Parathyroid adenoma (tissue), 2 donors: ENCODE results near the gene DIRAS2.
"Not testable (repeated sequence)": the region's sequence is repeated elsewhere in the genome, so short reads cannot be mapped to it uniquely, and the experiment has no call there.

Experiments
- H2AFZ ChIP-seq: fragments of 300-600 bp; sonication (generic); one replicate; pipeline ENCODE4 v1.7.0; 2017; ENCODE audit warnings: antibody characterized with exemption, mild to moderate bottlenecking
- H3K27ac ChIP-seq: fragments of 300-600 bp; sonication (generic); one replicate; pipeline ENCODE4 v1.7.0; 2017
- H3K27me3 ChIP-seq: fragments of 300-600 bp; sonication (generic); one replicate; pipeline ENCODE4 v1.7.0; 2017; ENCODE audit warnings: low read length; ENCODE audit not compliant: control insufficient read depth, insufficient read depth
- H3K36me3 ChIP-seq: fragments of 300-600 bp; sonication (generic); one replicate; pipeline ENCODE4 v1.7.0; 2017; ENCODE audit warnings: low read length; ENCODE audit not compliant: control insufficient read depth, insufficient read depth
- H3K4me1 ChIP-seq: fragments of 300-600 bp; sonication (generic); one replicate; pipeline ENCODE4 v1.7.0; 2017; ENCODE audit warnings: control low read depth
- H3K4me2 ChIP-seq: fragments of 300-600 bp; sonication (generic); one replicate; pipeline ENCODE4 v1.7.0; 2017; ENCODE audit warnings: low read length
- H3K4me3 ChIP-seq: fragments of 300-600 bp; sonication (generic); one replicate; pipeline ENCODE4 v1.7.0; 2017; ENCODE audit warnings: low read depth, low read length
- H3K79me2 ChIP-seq: fragments of 300-600 bp; sonication (generic); one replicate; pipeline ENCODE4 v1.7.0; 2017; ENCODE audit warnings: control low read depth
- H3K9ac ChIP-seq: fragments of 300-600 bp; sonication (generic); one replicate; pipeline ENCODE4 v1.7.0; 2017; ENCODE audit warnings: mild to moderate bottlenecking
- H3K9me3 ChIP-seq: fragments of 300-600 bp; sonication (generic); one replicate; pipeline ENCODE4 v1.7.0; 2017; ENCODE audit warnings: low read length; ENCODE audit not compliant: control insufficient read depth
- CTCF ChIP-seq: fragments of 300-600 bp; sonication (generic); IDR thresholded peaks from one replicate; pipeline ENCODE4 v1.7.0; 2017; ENCODE audit warnings: antibody characterized with exemption, mild to moderate bottlenecking
- donor health status: primary hyperparathyroidism.

The DIRAS2 gene

GRCh38 chr9:90665072-90665471, 22.4 kb upstream of the DIRAS2 start:
- no peaks in the 10 kb centered on the region for H3K27me3 ChIP-seq
- H3K4me2 ChIP-seq = no peak overlapping the region
- H3K9ac ChIP-seq = no peak overlapping the region
- no peaks in the 10 kb centered on the region for H3K79me2 ChIP-seq
- no peak for TF ChIP-seq CTCF
- no peak overlapping the region for H3K4me3 ChIP-seq
- H3K27ac ChIP-seq = no peak overlapping the region
- no peaks in the 10 kb centered on the region for H3K9me3 ChIP-seq
- H2AFZ ChIP-seq = no peak overlapping the region
- no peaks in the 10 kb centered on the region for H3K4me1 ChIP-seq
- no peaks in the 10 kb centered on the region for H3K36me3 ChIP-seq

- no peaks in the 10 kb centered on the region for H3K79me2 ChIP-seq
- H3K9me3 ChIP-seq = no peaks in the 10 kb centered on the region
- no peak overlapping the region for H3K9ac ChIP-seq
- no peak for TF ChIP-seq CTCF
- H3K27me3 ChIP-seq = no peaks in the 10 kb centered on the region
- H3K4me2 ChIP-seq = no peak overlapping the region
- no peak overlapping the region for H3K4me3 ChIP-seq
- no peaks in the 10 kb centered on the region for H3K4me1 ChIP-seq
- no peak overlapping the region for H2AFZ ChIP-seq
- H3K27ac ChIP-seq = no peak overlapping the region
- no peaks in the 10 kb centered on the region for H3K36me3 ChIP-seq
Observed at GRCh38 chr9:90659650-90660364, 17.2 kb upstream of the DIRAS2 start.

- Histone ChIP-seq H3K4me2 (no peak overlapping the region), H3K36me3 (no peaks in the 10 kb centered on the region), H3K4me3 (no peak overlapping the region), H3K27ac (no peak overlapping the region), H2AFZ (no peak overlapping the region), H3K27me3 (no peaks in the 10 kb centered on the region), H3K9ac (no peak overlapping the region), H3K4me1 (no peaks in the 10 kb centered on the region), H3K9me3 (no peaks in the 10 kb centered on the region), H3K79me2 (no peaks in the 10 kb centered on the region)
- TF ChIP-seq CTCF = no peak
Observed at GRCh38 chr9:90658783-90659182, 16.2 kb upstream of the DIRAS2 start.

- H3K9ac ChIP-seq = no peak overlapping the region
- H3K4me1 ChIP-seq = no peaks in the 10 kb centered on the region
Observed at GRCh38 chr9:90658181-90658580, 15.6 kb upstream of the DIRAS2 start.

GRCh38 chr9:90656876-90657275, 14.3 kb upstream of the DIRAS2 start:
- not testable (repeated sequence) for H3K79me2 ChIP-seq, H3K4me1 ChIP-seq, H3K4me2 ChIP-seq, H3K36me3 ChIP-seq, H3K9ac ChIP-seq, H3K9me3 ChIP-seq, H3K4me3 ChIP-seq, H3K27me3 ChIP-seq, H2AFZ ChIP-seq, H3K27ac ChIP-seq

More at GRCh38 chr9:90658181-90658580, 15.6 kb upstream of the DIRAS2 start:
- H3K27ac ChIP-seq = no peak overlapping the region
- no peak overlapping the region for H3K4me3 ChIP-seq
- H3K79me2 ChIP-seq = no peaks in the 10 kb centered on the region
- H3K4me2 ChIP-seq = no peak overlapping the region
- no peaks in the 10 kb centered on the region for H3K36me3 ChIP-seq
- no peak overlapping the region for H2AFZ ChIP-seq
- H3K27me3 ChIP-seq = no peaks in the 10 kb centered on the region
- TF ChIP-seq CTCF = no peak
- H3K9me3 ChIP-seq = no peaks in the 10 kb centered on the region
